GM19035 (cell line): Measurements from ENCODE around the gene FAM193A.
"Not testable (repeated sequence)": the region's sequence is repeated elsewhere in the genome, so short reads cannot be mapped to it uniquely, and the experiment has no call there.

Experiments used
- ATAC-seq: cut with Tn5 transposase; IDR thresholded peaks from one replicate; pipeline ENCODE4 v1.9.1; 2021; ENCODE audit not compliant: unreplicated experiment

Gene FAM193A

GRCh38 chr4:2514193-2514592, 22.3 kb upstream of the FAM193A start:
- ATAC-seq: not testable (repeated sequence)

GRCh38 chr4:2514944-2515343, 21.5 kb upstream of the FAM193A start:
- not testable (repeated sequence) for ATAC-seq

- no peak for ATAC-seq
Observed at GRCh38 chr4:2515830-2516550, 20.5 kb upstream of the FAM193A start.

- no peak for ATAC-seq
Observed at GRCh38 chr4:2516635-2517034, 19.8 kb upstream of the FAM193A start.

GRCh38 chr4:2526559-2526958, 9.9 kb upstream of the FAM193A start:
- no peak for ATAC-seq

- ATAC-seq: no peak
Observed at GRCh38 chr4:2534904-2535375, 1.5 kb upstream of the FAM193A start.

- ATAC-seq: peak; percentile 4
Observed at GRCh38 chr4:2535376-2536192, 863 bp upstream of the FAM193A start.

- ATAC-seq: peak; percentile 29
Observed at GRCh38 chr4:2537011-2537830, 774 bp downstream of the FAM193A start.

GRCh38 chr4:2543580-2544191, 7.2 kb downstream of the FAM193A start:
- not testable (repeated sequence) for ATAC-seq

GRCh38 chr4:2545321-2546013, 9.0 kb downstream of the FAM193A start:
- ATAC-seq: no peak

GRCh38 chr4:2546286-2546823, 9.9 kb downstream of the FAM193A start:
- ATAC-seq: no peak

GRCh38 chr4:2546961-2547691, 10.7 kb downstream of the FAM193A start:
- not testable (repeated sequence) for ATAC-seq

GRCh38 chr4:2551118-2551517, 14.7 kb downstream of the FAM193A start:
- ATAC-seq: no peak

GRCh38 chr4:2552806-2553205, 16.4 kb downstream of the FAM193A start:
- ATAC-seq: no peak

- ATAC-seq: no peak
Observed at GRCh38 chr4:2558301-2558700, 21.9 kb downstream of the FAM193A start.

- no peak for ATAC-seq
Observed at GRCh38 chr4:2560167-2560566, 23.7 kb downstream of the FAM193A start.

- no peak for ATAC-seq
Observed at GRCh38 chr4:2565533-2565932, 29.1 kb downstream of the FAM193A start.

GRCh38 chr4:2570036-2570435, 33.6 kb downstream of the FAM193A start:
- no peak for ATAC-seq

- ATAC-seq: no peak
Observed at GRCh38 chr4:2570551-2571222, 34.2 kb downstream of the FAM193A start.
